HepG2 (cell line): Measurements from ENCODE around the gene TPST2. TPM values are rescaled to one million over a fixed set of nuclear protein-coding genes. Genes with fewer than 3 reads are reported as not detected.

Experiments
- ATAC-seq: fragments of 200-7000 bp; cut with Tn5 transposase; 3 replicates; pipeline ENCODE4 v1.9.1; 2020; ENCODE audit warnings: mild to moderate bottlenecking, moderate library complexity
- BruUV-seq: library from RNA; stranded (reverse); fragments of 400-500 nt; replicated peaks from 2 replicates; lab custom pipeline; 2021; lab: Mats Ljungman, UMichigan
- CTCF ChIA-PET: fragments of 300-600 bp; formaldehyde crosslinking; extraction: SDS; loops from one replicate; lab custom pipeline; 2021; ENCODE audit warnings: low total read pairs, inconsistent platforms, low intra/inter-chr PET ratio; lab: Yijun Ruan, JAX
- POLR2A ChIA-PET: fragments of 350-600 bp; sonication (Branson Sonifier 250); formaldehyde crosslinking; loops from one replicate; lab custom pipeline; 2020; ENCODE audit warnings: antibody characterized with exemption, inconsistent platforms; lab: Yijun Ruan, JAX
- DNase-seq: peaks from one replicate; pipeline ENCODE4 v3.0.0-alpha.2; 2015; ENCODE audit warnings: low spot score
- FAIRE-seq: peaks from 3 replicates; lab custom pipeline; 2011; peaks lifted over from hg19 to GRCh38; lab: Jason Lieb, UNC
- H2AFZ ChIP-seq: one replicate; pipeline ENCODE4 v1.6.1; 2011; ENCODE audit warnings: low read length, inconsistent platforms
- H3K27ac ChIP-seq: fragments of 300-600 bp; 3 replicates; pipeline ENCODE4 v1.8.0; 2011; ENCODE audit warnings: mixed run types, mild to moderate bottlenecking, mixed read lengths, low read length, inconsistent platforms; ENCODE audit not compliant: insufficient read depth; ENCODE audit errors: extremely low read length
- H3K27me3 ChIP-seq, 2 experiments: fragments of 200-600 bp in 1 of 2; 2 replicates in 1 of 2; 3 replicates in 1 of 2; pipeline versions ENCODE4 v1.6.0 to v1.8.0; 2011; ENCODE audit warnings: low read length in 2 of 2, mild to moderate bottlenecking in 2 of 2, moderate library complexity in 2 of 2, inconsistent platforms in 1 of 2; ENCODE audit not compliant: insufficient read depth in 2 of 2, control insufficient read depth in 1 of 2
- H3K36me3 ChIP-seq, 2 experiments: fragments of 200-600 bp in 1 of 2; replicated peaks in 1 of 2; 2 replicates in 1 of 2; 3 replicates in 1 of 2; pipeline versions ENCODE4 v1.5.1 to v1.8.0; 2011; ENCODE audit warnings: low read length in 2 of 2, inconsistent platforms in 1 of 2; ENCODE audit not compliant: insufficient read depth in 2 of 2, control insufficient read depth in 1 of 2
- H3K4me1 ChIP-seq: 2 replicates; pipeline ENCODE4 v1.5.1; 2012; ENCODE audit warnings: low read length, inconsistent platforms; ENCODE audit not compliant: insufficient read depth
- H3K4me2 ChIP-seq: 2 replicates; pipeline ENCODE4 v1.6.0; 2011; ENCODE audit warnings: low read depth, low read length, inconsistent platforms
- H3K4me3 ChIP-seq, 3 experiments: fragments of 200-600 bp in 1 of 3; sonication (generic), shearing (Covaris generic) in 1 of 3; replicated peaks in 1 of 3; 2 replicates each; pipeline ENCODE4 v1.5.1; 2011 to 2016; ENCODE audit warnings: low read length in 3 of 3, inconsistent platforms in 2 of 3, low read depth in 2 of 3, mild to moderate bottlenecking in 2 of 3, control low read depth in 1 of 3, mixed read lengths in 1 of 3; ENCODE audit not compliant: insufficient read depth in 1 of 3
- H3K79me2 ChIP-seq: one replicate; pipeline ENCODE4 v1.6.1; 2011; ENCODE audit warnings: low read length, inconsistent platforms; ENCODE audit not compliant: insufficient read depth
- H3K9ac ChIP-seq: 2 replicates; pipeline ENCODE4 v1.6.0; 2011; ENCODE audit warnings: mild to moderate bottlenecking, low read depth, low read length, inconsistent platforms; ENCODE audit not compliant: insufficient read depth
- H3K9me3 ChIP-seq: 2 replicates; pipeline ENCODE4 v1.5.1; 2012; ENCODE audit warnings: mild to moderate bottlenecking, low read length
- H4K20me1 ChIP-seq: 2 replicates; pipeline ENCODE4 v1.6.0; 2011; ENCODE audit warnings: inconsistent platforms, mild to moderate bottlenecking, low read length, moderate library complexity; ENCODE audit not compliant: insufficient read depth
- ATF3 ChIP-seq: sonication (generic); formaldehyde crosslinking; IDR thresholded peaks from 2 replicates; pipeline ENCODE4 v1.4.0; 2020; ENCODE audit warnings: missing genetic modification reagents
- BRCA1 ChIP-seq: sonication (generic); formaldehyde crosslinking; IDR thresholded peaks from 2 replicates; pipeline ENCODE4 v1.4.0; 2020; ENCODE audit warnings: missing genetic modification reagents
- GTF3A ChIP-seq: sonication (generic); formaldehyde crosslinking; conservative IDR thresholded peaks from 2 replicates; pipeline ENCODE4 v1.4.0; 2020; ENCODE audit warnings: mild to moderate bottlenecking, missing genetic modification reagents
- HNF1A ChIP-seq, 2 experiments: sonication (generic) in 1 of 2; formaldehyde crosslinking in 1 of 2; IDR thresholded peaks; 2 replicates each; pipeline versions ENCODE4 v1.4.0 to v1.6.1; 2016 to 2020; ENCODE audit warnings: borderline replicate concordance in 1 of 2, low read depth in 1 of 2, mild to moderate bottlenecking in 1 of 2, missing genetic modification reagents in 1 of 2
- HNF4A ChIP-seq: sonication (generic); formaldehyde crosslinking; IDR thresholded peaks from 2 replicates; pipeline ENCODE4 v1.4.0; 2020; ENCODE audit warnings: missing genetic modification reagents
- IKZF5 ChIP-seq: IDR thresholded peaks from 2 replicates; pipeline ENCODE4 v1.6.1; 2018; ENCODE audit warnings: missing genetic modification reagents, mild to moderate bottlenecking, missing compliant biosample characterization
- MXI1 ChIP-seq: IDR thresholded peaks from 3 replicates; pipeline ENCODE4 v1.6.1; 2012; ENCODE audit warnings: low read depth, low read length, inconsistent platforms, borderline replicate concordance
- MYC ChIP-seq: sonication (generic); formaldehyde crosslinking; IDR thresholded peaks from 2 replicates; pipeline ENCODE4 v1.9.0; 2021; ENCODE audit warnings: missing genetic modification reagents, borderline replicate concordance
- NRL ChIP-seq: sonication (generic); formaldehyde crosslinking; IDR thresholded peaks from 2 replicates; pipeline ENCODE4 v1.5.0; 2020; ENCODE audit warnings: missing genetic modification reagents, mild to moderate bottlenecking, moderate library complexity, borderline replicate concordance
- RARG ChIP-seq: sonication (generic); formaldehyde crosslinking; IDR thresholded peaks from 2 replicates; pipeline ENCODE4 v1.4.0; 2020; ENCODE audit warnings: low read depth, mild to moderate bottlenecking, missing genetic modification reagents
- REXO4 ChIP-seq: sonication (generic); formaldehyde crosslinking; IDR thresholded peaks from 2 replicates; pipeline ENCODE4 v1.8.0; 2022; ENCODE audit warnings: missing genetic modification reagents, mild to moderate bottlenecking, borderline replicate concordance
- RFXANK ChIP-seq: IDR thresholded peaks from 2 replicates; pipeline ENCODE4 v1.6.1; 2016
- ZFP62 ChIP-seq: sonication (generic); formaldehyde crosslinking; IDR thresholded peaks from 2 replicates; pipeline ENCODE4 v1.4.0; 2020; ENCODE audit warnings: missing genetic modification reagents
- ZMYM2 ChIP-seq: sonication (generic); formaldehyde crosslinking; IDR thresholded peaks from 2 replicates; pipeline ENCODE4 v1.8.0; 2022; ENCODE audit warnings: mild to moderate bottlenecking, missing genetic modification reagents
- ZNF629 ChIP-seq: sonication (generic); formaldehyde crosslinking; conservative IDR thresholded peaks from 2 replicates; pipeline ENCODE4 v1.5.0; 2020; ENCODE audit warnings: missing genetic modification reagents
- ZNF678 ChIP-seq: sonication (generic); formaldehyde crosslinking; IDR thresholded peaks from 2 replicates; pipeline ENCODE4 v1.4.0; 2020; ENCODE audit warnings: mild to moderate bottlenecking, missing genetic modification reagents
- ZNF737 ChIP-seq: sonication (generic); formaldehyde crosslinking; IDR thresholded peaks from 2 replicates; pipeline ENCODE4 v1.5.0; 2020; ENCODE audit warnings: missing genetic modification reagents, mild to moderate bottlenecking, borderline replicate concordance
- ZNF780A ChIP-seq: sonication (generic); formaldehyde crosslinking; IDR thresholded peaks from 2 replicates; pipeline ENCODE4 v1.8.0; 2022; ENCODE audit warnings: mild to moderate bottlenecking, missing genetic modification reagents, moderate library complexity
- ZSCAN21 ChIP-seq: sonication (generic); formaldehyde crosslinking; IDR thresholded peaks from 2 replicates; pipeline ENCODE4 v1.8.0; 2022; ENCODE audit warnings: mild to moderate bottlenecking, missing genetic modification reagents, moderate library complexity, borderline replicate concordance
- whole genome bisulfite sequencing: methylation state at CpG from one replicate; pipeline ENCODE4 v1.1.6; 2017; ENCODE audit warnings: low lambda C conversion rate; 5-methylcytosine and 5-hydroxymethylcytosine counted together
- in situ Hi-C: cut with HindIII; loops from 2 replicates; pipeline ENCODE4 v1.10.0; 2017; ENCODE audit warnings: low pct_unique_long_range_greater_than_20kb; ENCODE audit not compliant: extremely low pct_ligation_motif_present
- intact Hi-C: fragments of 100-400 bp; cut with micrococcal nuclease; formaldehyde crosslinking; loops from one replicate; pipeline ENCODE4 v1.10.0; 2022; ENCODE audit not compliant: unreplicated experiment
- polyA plus RNA-seq, 8 experiments: library from polyadenylated mRNA; depleted of rRNA in 3 of 8; stranded (reverse) in 7 of 8; unstranded in 1 of 8; fragments of >200 nt; fragmentation: Illumina TruSeq in 4 of 8; extraction: Trizol in 4 of 8; gene quantifications; 2 replicates each; pipeline versions ENCODE4 v1.2.1 to v1.2.3, GENCODE V29; 2011 to 2016; ENCODE audit warnings: low read depth in 4 of 8, missing spikeins in 1 of 8, mixed read lengths in 1 of 8; ENCODE audit not compliant: insufficient read depth in 1 of 8
- total RNA-seq, 5 experiments: library from RNA; depleted of rRNA; stranded (reverse); fragments of >200 nt; fragmentation: Illumina TruSeq; extraction: Trizol; gene quantifications; 2 replicates each; pipeline ENCODE4 v1.2.3, GENCODE V29; 2016; ENCODE audit warnings: low read depth in 1 of 5

The TPST2 gene
- total and polyA plus RNA-seq, 2 of the 13 experiments (the other 11 are each of a cell fraction or from before 2014, with no cell fraction given) = 15.2 to 23.8 TPM

- TF ChIP-seq ZMYM2 (CRISPR knock-in tag) = no peak
- 0 out of 2 replicates have a peak, but pooled peaks have one; percentile 33 for TF ChIP-seq ZSCAN21 (CRISPR knock-in tag)
- no peak for TF ChIP-seq ATF3 (CRISPR knock-in tag)
- TF ChIP-seq BRCA1 (CRISPR knock-in tag) = no peak
- TF ChIP-seq ZNF737 (CRISPR knock-in tag) = no peak
- TF ChIP-seq ZFP62 (CRISPR knock-in tag) = no peak
- no peak for TF ChIP-seq RFXANK
- TF ChIP-seq GTF3A = no peak
- TF ChIP-seq REXO4 = no peak
- TF ChIP-seq ZNF678 (CRISPR knock-in tag) = no peak
- TF ChIP-seq RARG (CRISPR knock-in tag) = no peak
- 0 out of 2 replicates have a peak, but pooled peaks have one; percentile 25 for TF ChIP-seq NRL (CRISPR knock-in tag)
- peak; percentile 13; the same call in 1 of the 2 replicates for TF ChIP-seq MYC (CRISPR knock-in tag)
- TF ChIP-seq HNF4A (CRISPR knock-in tag) = peak; percentile 26; the same call in 1 of the 2 replicates
Observed at GRCh38 chr22:26589367-26589844, 526 bp downstream of the TPST2 start (continued).

GRCh38 chr22:26588729-26589366, 1.1 kb downstream of the TPST2 start:
- no peak for FAIRE-seq
- in situ Hi-C loops (no loop called here), intact Hi-C loops (no loop called here)
- Histone ChIP-seq H3K4me3 (peak overlapping the region; percentile 83 to 99 (median 87)), H3K36me3 (no peaks in the 10 kb centered on the region), H3K4me2 (peak overlapping the region; percentile 90), H2AFZ (no peak overlapping the region), H3K27ac (peak overlapping the region; percentile 67), H3K9me3 (no peaks in the 10 kb centered on the region), H3K27me3 (no peaks in the 10 kb centered on the region; a peak in 1 of 5 replicates), H3K4me1 (peaks cover 33% of the 10 kb centered on the region), H4K20me1 (no peaks in the 10 kb centered on the region), H3K9ac (peak overlapping the region; percentile 73), H3K79me2 (peaks cover 10% of the 10 kb centered on the region)
- ATAC-seq = no peak
- no TSS peak for BruUV-seq
- CTCF ChIA-PET = no interaction called here
- WGBS = 93% methylated on average over 9 of the region's 14 CpGs
- POLR2A ChIA-PET = no interaction called here
- peak; percentile 17 for DNase-seq
- TF ChIP-seq ZNF780A = no peak
- 0 out of 3 replicates have a peak, but pooled peaks have one; percentile 32 for TF ChIP-seq MXI1
- TF ChIP-seq ZNF629 = peak; percentile 93
- no peak for TF ChIP-seq HNF1A (IDR thresholded peaks at IDR 0.05; ENCODE audit: low read depth)
- no peak for TF ChIP-seq HNF1A (CRISPR knock-in tag; IDR thresholded peaks at IDR 0.05; ENCODE audit: borderline replicate concordance)
- no peak for TF ChIP-seq IKZF5 (CRISPR knock-in tag)
